GM18517 (cell line): ENCODE measurements around the gene MYO10.
"Not testable (repeated sequence)": the region's sequence is repeated elsewhere in the genome, so short reads cannot be mapped to it uniquely, and the experiment has no call there.

Source experiments
- ATAC-seq: cut with Tn5 transposase; IDR thresholded peaks from one replicate; pipeline ENCODE4 v1.9.1; 2021; ENCODE audit warnings: mild to moderate bottlenecking, moderate library complexity; ENCODE audit not compliant: unreplicated experiment

MYO10 gene

GRCh38 chr5:16754601-16755000 lies 181.5 kb downstream of the MYO10 start:
- no peak for ATAC-seq

- no peak for ATAC-seq
Measured at GRCh38 chr5:16754086-16754485, 182.0 kb downstream of the MYO10 start.

DNA sequence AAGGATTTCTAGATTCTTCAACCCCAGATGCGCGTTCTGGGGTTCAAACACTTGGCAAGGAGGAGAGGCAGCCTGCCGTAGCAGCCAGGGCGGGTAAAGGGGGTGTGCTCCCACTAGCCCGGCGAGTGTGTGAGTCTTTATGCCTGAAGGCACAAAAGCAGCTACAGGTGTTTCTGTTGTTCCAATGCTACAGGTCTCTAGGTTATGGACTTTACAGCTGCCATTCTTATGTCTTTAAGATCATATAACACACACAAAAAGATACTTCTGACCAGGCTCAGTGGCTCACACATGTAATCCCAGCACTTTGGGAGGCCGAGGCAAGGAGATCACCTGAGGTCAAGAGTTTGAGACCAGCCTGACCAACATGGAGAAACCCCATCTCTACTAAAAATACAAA lies 185.6 kb downstream of the MYO10 start:
- ATAC-seq = no peak

- ATAC-seq = no peak
Measured at GRCh38 chr5:16749626-16750025, 186.5 kb downstream of the MYO10 start.

- no peak for ATAC-seq
Measured at GRCh38 chr5:16744164-16744880, 191.8 kb downstream of the MYO10 start.

DNA sequence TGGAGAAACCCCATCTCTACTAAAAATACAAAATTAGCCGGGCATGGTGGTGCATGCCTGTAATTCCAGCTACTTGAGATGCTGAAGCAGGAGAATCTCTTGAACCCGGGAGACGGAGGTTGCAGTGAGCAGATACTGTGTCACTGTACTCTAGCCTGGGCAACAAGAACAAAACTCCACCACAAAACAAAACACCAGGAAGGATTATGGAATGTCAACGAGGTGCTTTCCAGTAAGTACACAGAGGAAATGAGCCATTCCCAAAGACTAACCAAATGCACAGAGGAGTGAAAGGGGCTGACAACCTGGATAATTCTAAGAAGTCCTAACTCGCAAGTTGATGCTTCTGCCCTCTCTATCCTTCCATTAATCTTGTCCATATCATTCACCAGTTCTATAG lies 193.2 kb downstream of the MYO10 start:
- no peak for ATAC-seq

DNA sequence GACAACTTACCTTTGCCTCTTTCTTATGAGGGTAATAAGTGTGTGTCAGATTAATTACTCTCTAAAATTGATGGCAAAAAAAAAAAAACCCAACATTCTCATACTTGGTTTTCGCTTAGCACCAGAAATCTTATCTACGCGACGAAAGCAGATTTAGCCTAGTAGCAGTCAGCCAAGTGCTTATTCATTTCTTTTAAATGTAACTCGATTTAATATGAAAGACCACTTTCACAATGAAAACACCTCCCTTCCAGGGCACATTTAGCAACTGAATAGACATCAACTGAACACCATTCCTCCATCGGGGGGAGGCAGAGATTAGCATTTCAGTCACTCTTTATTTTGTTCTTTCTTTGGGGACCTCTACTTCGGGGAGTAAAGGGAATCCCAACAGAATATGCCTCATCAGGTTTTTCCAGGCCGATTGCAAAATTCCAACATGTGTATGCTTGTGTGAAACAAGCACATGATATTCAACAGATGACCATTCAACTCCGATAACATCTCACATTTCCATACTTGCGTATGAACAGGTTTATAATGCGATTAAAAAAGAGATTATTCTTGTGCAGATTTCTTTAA lies 195.2 kb downstream of the MYO10 start:
- ATAC-seq = no peak

GRCh38 chr5:16740066-16740810 lies 195.8 kb downstream of the MYO10 start:
- ATAC-seq = no peak

- not testable (repeated sequence) for ATAC-seq
Measured at GRCh38 chr5:16738393-16738792, 197.7 kb downstream of the MYO10 start.

- ATAC-seq = no peak
Measured at GRCh38 chr5:16737620-16738364, 198.3 kb downstream of the MYO10 start.

GRCh38 chr5:16737209-16737608 lies 198.9 kb downstream of the MYO10 start:
- no peak for ATAC-seq

GRCh38 chr5:16736158-16736995 lies 199.7 kb downstream of the MYO10 start:
- no peak for ATAC-seq

GRCh38 chr5:16735101-16736060 lies 200.7 kb downstream of the MYO10 start:
- ATAC-seq = no peak

- ATAC-seq = no peak
Measured at GRCh38 chr5:16733331-16734006, 202.6 kb downstream of the MYO10 start.

- ATAC-seq = no peak
Measured at GRCh38 chr5:16732356-16732755, 203.7 kb downstream of the MYO10 start.

GRCh38 chr5:16727755-16728325 lies 208.2 kb downstream of the MYO10 start:
- no peak for ATAC-seq

DNA sequence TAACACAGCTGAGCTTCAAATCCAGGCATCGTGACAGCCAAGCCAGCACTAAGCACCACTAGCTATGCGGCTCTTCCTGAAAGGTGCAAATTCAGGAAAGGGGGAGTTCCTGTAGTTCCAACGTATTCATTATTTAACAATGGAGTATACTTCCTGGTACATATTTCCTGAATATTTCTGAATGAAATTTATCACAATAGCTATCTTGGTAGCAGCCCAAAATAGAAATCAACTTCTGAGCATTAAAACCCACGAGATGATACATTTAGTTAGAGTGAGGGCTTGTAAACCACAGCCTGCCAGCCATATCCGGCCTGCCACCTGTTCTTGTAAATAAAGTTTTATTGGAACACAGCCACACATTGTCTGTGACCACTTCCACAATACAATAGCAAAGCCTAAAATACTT lies 209.5 kb downstream of the MYO10 start:
- no peak for ATAC-seq

DNA sequence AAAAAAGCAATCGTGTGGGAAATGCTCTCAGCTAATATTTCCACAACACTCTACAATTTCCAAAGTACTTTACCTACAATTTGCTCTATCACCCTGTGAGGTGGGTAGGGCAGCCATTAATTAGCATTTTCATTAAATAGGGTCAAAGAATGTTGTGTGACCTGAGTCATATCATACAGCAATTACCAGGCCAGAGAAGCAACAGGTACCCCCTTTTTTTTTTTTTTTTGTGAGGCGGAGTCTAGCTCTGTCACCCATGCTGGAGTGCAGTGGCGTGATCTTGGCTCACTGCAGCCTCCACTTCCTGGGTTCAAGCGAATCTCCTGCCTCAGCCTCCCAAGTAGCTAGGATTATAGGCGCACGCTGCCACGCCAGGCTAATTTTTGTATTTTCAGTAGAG lies 210.5 kb downstream of the MYO10 start:
- ATAC-seq = no peak
